A673 (cell line): Measurements from ENCODE around the gene FSTL5. TPM values are rescaled to one million over a fixed set of nuclear protein-coding genes. Genes with fewer than 3 reads are reported as not detected.

Source experiments
- BruUV-seq: library from RNA; stranded (reverse); fragments of 400-500 nt; replicated peaks from 2 replicates; lab custom pipeline; 2021; lab: Mats Ljungman, UMichigan
- CTCF ChIA-PET: fragments of 300-600 bp; sonication (Branson Sonifier 250); formaldehyde crosslinking; loops from one replicate; lab custom pipeline; 2022; ENCODE audit warnings: antibody characterized with exemption; lab: Charles Lee
- POLR2A ChIA-PET: fragments of 300-600 bp; sonication (Branson Sonifier 250); formaldehyde crosslinking; loops from one replicate; lab custom pipeline; 2022; ENCODE audit warnings: antibody characterized with exemption; ENCODE audit not compliant: low non-redundant PET; lab: Charles Lee
- DNase-seq: peaks from one replicate; pipeline ENCODE4 v3.0.0-alpha.2; 2015; ENCODE audit warnings: low spot score
- H3K27ac ChIP-seq: fragments of 200-600 bp; sonication (generic); 2 replicates; pipeline ENCODE4 v1.5.1; 2016; ENCODE audit warnings: mixed run types, low read depth, mild to moderate bottlenecking, mixed read lengths, antibody characterized with exemption, low read length; ENCODE audit not compliant: poor library complexity, severe bottlenecking
- H3K27me3 ChIP-seq: fragments of 200-600 bp; sonication (generic); replicated peaks from 2 replicates; pipeline ENCODE4 v1.6.1; 2017; ENCODE audit warnings: mixed run types, low read depth, mild to moderate bottlenecking, mixed read lengths, antibody characterized with exemption, low read length; ENCODE audit not compliant: insufficient read depth, poor library complexity
- H3K36me3 ChIP-seq: fragments of 200-600 bp; sonication (generic); 2 replicates; pipeline ENCODE4 v1.6.1; 2016; ENCODE audit warnings: mixed run types, mild to moderate bottlenecking, mixed read lengths, antibody characterized with exemption, low read length; ENCODE audit not compliant: insufficient read depth, poor library complexity, severe bottlenecking
- H3K4me1 ChIP-seq: fragments of 200-600 bp; sonication (generic); 2 replicates; pipeline ENCODE4 v1.6.1; 2017; ENCODE audit warnings: mixed run types, mild to moderate bottlenecking, mixed read lengths, antibody characterized with exemption, low read length; ENCODE audit not compliant: insufficient read depth, poor library complexity, severe bottlenecking
- H3K4me3 ChIP-seq: fragments of 200-600 bp; sonication (generic); 2 replicates; pipeline ENCODE4 v1.5.1; 2016; ENCODE audit warnings: low read depth, mixed run types, mild to moderate bottlenecking, mixed read lengths, low read length; ENCODE audit not compliant: poor library complexity, severe bottlenecking
- H3K9me3 ChIP-seq: fragments of 200-600 bp; sonication (generic); 2 replicates; pipeline ENCODE4 v1.6.1; 2016; ENCODE audit warnings: mixed run types, low read depth, mild to moderate bottlenecking, mixed read lengths, antibody characterized with exemption, low read length; ENCODE audit not compliant: poor library complexity, severe bottlenecking
- EZH2 ChIP-seq: fragments of 200-600 bp; sonication (generic); IDR thresholded peaks from 2 replicates; pipeline ENCODE4 v1.6.1; 2017; ENCODE audit warnings: borderline replicate concordance, low read depth, mild to moderate bottlenecking, mixed read lengths, antibody characterized with exemption, low read length; ENCODE audit not compliant: poor library complexity, severe bottlenecking
- intact Hi-C: fragments of 100-400 bp; cut with micrococcal nuclease; formaldehyde crosslinking; loops from one replicate; pipeline ENCODE4 v1.10.0; 2022; ENCODE audit not compliant: unreplicated experiment
- total RNA-seq: library from RNA; stranded (reverse); gene quantifications from 2 replicates; pipeline ENCODE4 v1.2.3, GENCODE V29; 2021
- TF ChIP-seq, protein P1 (sequence below): fragments of 300-800, 200-600 bp; sonication (generic); conservative IDR thresholded peaks from 2 replicates; pipeline ENCODE4 v1.5.1; 2017; ENCODE audit warnings: low read depth, mild to moderate bottlenecking, antibody characterized with exemption, low read length, moderate library complexity, mixed read lengths

The FSTL5 gene
- total RNA-seq, 1 experiment from 2014 or later: 0.15 TPM

DNA sequence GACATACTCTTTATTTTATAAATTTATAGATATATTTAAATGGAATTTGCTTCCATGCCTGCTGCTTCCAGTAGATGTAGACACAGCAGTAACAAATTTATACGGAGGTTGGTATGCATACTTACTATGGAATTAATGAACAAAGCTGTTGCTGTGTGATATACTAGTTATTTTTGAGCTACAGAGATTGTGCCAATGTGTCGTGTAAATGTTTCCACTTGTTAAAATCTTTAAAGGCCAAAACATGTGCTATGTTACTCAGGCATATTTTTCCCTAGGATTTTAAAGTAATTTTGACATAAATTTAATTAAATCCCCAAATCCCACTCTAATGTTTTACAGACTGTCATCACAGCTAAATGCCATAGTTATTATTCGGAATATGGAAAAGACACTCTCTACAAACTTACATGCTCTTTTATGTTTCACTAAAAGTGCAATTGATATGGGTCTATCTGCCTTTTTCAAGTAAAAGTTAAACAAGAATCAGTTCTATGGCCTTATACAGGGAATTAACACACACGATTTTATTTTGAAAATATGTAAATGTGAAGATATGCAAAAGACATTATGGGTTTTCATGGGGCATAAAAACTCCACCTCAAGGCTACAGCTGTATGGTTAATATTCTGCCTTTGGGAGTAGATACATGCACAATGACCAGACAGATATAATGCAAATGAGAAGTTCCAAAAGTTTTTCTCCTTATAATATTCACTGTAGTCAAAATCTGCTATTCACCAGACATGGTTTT lies 256.8 kb downstream of the FSTL5 start:
- H3K27me3 ChIP-seq: no peaks in the 10 kb centered on the region
- POLR2A ChIA-PET: no interaction called here
- no peaks in the 10 kb centered on the region for H3K36me3 ChIP-seq
- CTCF ChIA-PET: no interaction called here
- no TSS peak for BruUV-seq
- DNase-seq: no peak
- H3K9me3 ChIP-seq: no peaks in the 10 kb centered on the region
- H3K4me1 ChIP-seq: no peaks in the 10 kb centered on the region
- H3K4me3 ChIP-seq: no peak overlapping the region
- TF ChIP-seq EZH2: no peak
- TF ChIP-seq, protein P1, sequence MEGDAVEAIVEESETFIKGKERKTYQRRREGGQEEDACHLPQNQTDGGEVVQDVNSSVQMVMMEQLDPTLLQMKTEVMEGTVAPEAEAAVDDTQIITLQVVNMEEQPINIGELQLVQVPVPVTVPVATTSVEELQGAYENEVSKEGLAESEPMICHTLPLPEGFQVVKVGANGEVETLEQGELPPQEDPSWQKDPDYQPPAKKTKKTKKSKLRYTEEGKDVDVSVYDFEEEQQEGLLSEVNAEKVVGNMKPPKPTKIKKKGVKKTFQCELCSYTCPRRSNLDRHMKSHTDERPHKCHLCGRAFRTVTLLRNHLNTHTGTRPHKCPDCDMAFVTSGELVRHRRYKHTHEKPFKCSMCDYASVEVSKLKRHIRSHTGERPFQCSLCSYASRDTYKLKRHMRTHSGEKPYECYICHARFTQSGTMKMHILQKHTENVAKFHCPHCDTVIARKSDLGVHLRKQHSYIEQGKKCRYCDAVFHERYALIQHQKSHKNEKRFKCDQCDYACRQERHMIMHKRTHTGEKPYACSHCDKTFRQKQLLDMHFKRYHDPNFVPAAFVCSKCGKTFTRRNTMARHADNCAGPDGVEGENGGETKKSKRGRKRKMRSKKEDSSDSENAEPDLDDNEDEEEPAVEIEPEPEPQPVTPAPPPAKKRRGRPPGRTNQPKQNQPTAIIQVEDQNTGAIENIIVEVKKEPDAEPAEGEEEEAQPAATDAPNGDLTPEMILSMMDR: no peak
- intact Hi-C loops: no loop called here
- no peak overlapping the region for H3K27ac ChIP-seq

GRCh38 chr4:161900110-161900509 lies 263.7 kb downstream of the FSTL5 start:
- POLR2A ChIA-PET: no interaction called here
- intact Hi-C loops: no loop called here
- H3K27me3 ChIP-seq: no peaks in the 10 kb centered on the region
- TF ChIP-seq, protein P1: no peak
- TF ChIP-seq EZH2: no peak
- no peak overlapping the region for H3K4me3 ChIP-seq
- no peaks in the 10 kb centered on the region for H3K9me3 ChIP-seq
- no TSS peak for BruUV-seq
- no peak for DNase-seq
- H3K36me3 ChIP-seq: no peaks in the 10 kb centered on the region
- CTCF ChIA-PET: no interaction called here
- no peak overlapping the region for H3K27ac ChIP-seq
- H3K4me1 ChIP-seq: no peaks in the 10 kb centered on the region

DNA sequence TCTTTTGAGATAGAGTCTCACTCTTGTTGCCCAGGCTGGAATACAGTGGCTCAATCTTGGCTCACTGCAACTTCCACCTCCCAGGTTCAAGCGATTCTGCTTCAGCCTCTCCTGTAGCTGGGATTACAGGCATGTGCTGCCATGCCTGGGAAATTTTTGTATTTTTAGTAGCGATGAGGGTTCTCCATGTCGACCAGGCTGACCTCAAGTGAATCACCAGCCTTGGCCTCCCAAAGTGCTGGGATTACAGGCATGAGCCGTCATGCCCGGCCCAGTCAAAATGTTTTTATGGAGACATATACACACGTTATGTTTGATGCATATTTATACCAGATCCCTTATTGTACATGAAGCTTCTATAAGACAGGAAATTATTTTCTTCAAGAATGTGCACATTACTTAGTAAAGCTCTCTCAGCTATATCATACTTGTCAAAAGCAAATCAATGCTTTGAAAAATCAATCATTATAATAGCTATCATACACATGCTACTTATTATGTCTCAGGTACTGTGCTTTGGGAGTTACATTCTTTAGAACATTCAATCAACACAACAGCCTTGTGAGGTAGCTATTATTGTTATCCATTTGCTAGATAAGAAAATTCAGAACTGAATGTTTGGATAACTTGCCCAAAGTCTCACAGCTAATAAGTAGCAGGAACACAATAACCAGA lies 269.2 kb downstream of the FSTL5 start:
- TF ChIP-seq, protein P1: no peak
- no peak for TF ChIP-seq EZH2
- intact Hi-C loops: no loop called here
- CTCF ChIA-PET: no interaction called here
- DNase-seq: no peak
- POLR2A ChIA-PET: no interaction called here
- H3K36me3 ChIP-seq: no peaks in the 10 kb centered on the region
- no TSS peak for BruUV-seq
- H3K4me1 ChIP-seq: no peaks in the 10 kb centered on the region
- H3K9me3 ChIP-seq: no peaks in the 10 kb centered on the region
- no peaks in the 10 kb centered on the region for H3K27me3 ChIP-seq
- H3K4me3 ChIP-seq: no peak overlapping the region
- H3K27ac ChIP-seq: no peak overlapping the region
